HEK293 (cell line): Measurements from ENCODE around the gene SEC16A.
A peak's percentile ranks its signal among the peaks of the same experiment; 100 is the strongest.

Source experiments
- EGR2 ChIP-seq: fragments of 450-650 bp; formaldehyde crosslinking; IDR thresholded peaks from 2 replicates; pipeline ENCODE4 v1.5.1; 2016; ENCODE audit warnings: low read depth, missing biosample characterization, missing genetic modification characterization
- KLF16 ChIP-seq: fragments of 450-650 bp; formaldehyde crosslinking; IDR thresholded peaks from 2 replicates; pipeline ENCODE4 v1.5.1; 2017; ENCODE audit warnings: missing biosample characterization, missing genetic modification characterization
- KLF17 ChIP-seq: fragments of 450-650 bp; formaldehyde crosslinking; IDR thresholded peaks from 2 replicates; pipeline ENCODE4 v1.5.1; 2016; ENCODE audit warnings: missing biosample characterization, missing genetic modification characterization
- KLF8 ChIP-seq: fragments of 450-650 bp; formaldehyde crosslinking; IDR thresholded peaks from 2 replicates; pipeline ENCODE4 v1.5.1; 2016; ENCODE audit warnings: missing biosample characterization, missing genetic modification characterization
- MEIS1 ChIP-seq: sonication (generic); formaldehyde crosslinking; IDR thresholded peaks from 2 replicates; pipeline ENCODE4 v1.8.1; 2022; ENCODE audit warnings: missing genetic modification reagents, mild to moderate bottlenecking, borderline replicate concordance
- OSR2 ChIP-seq: fragments of 450-650 bp; formaldehyde crosslinking; IDR thresholded peaks from 2 replicates; pipeline ENCODE4 v1.5.1; 2016; ENCODE audit warnings: missing biosample characterization, missing genetic modification characterization
- PATZ1 ChIP-seq: fragments of 450-650 bp; formaldehyde crosslinking; IDR thresholded peaks from 2 replicates; pipeline ENCODE4 v1.5.1; 2016; ENCODE audit warnings: missing biosample characterization, missing genetic modification characterization
- SP2 ChIP-seq: fragments of 450-650 bp; formaldehyde crosslinking; IDR thresholded peaks from 2 replicates; pipeline ENCODE4 v1.5.1; 2016; ENCODE audit warnings: missing biosample characterization, missing genetic modification characterization
- SP3 ChIP-seq: fragments of 450-650 bp; formaldehyde crosslinking; IDR thresholded peaks from 2 replicates; pipeline ENCODE4 v1.5.1; 2016; ENCODE audit warnings: missing biosample characterization, missing genetic modification characterization
- SP7 ChIP-seq: fragments of 450-650 bp; formaldehyde crosslinking; IDR thresholded peaks from 2 replicates; pipeline ENCODE4 v1.5.1; 2016; ENCODE audit warnings: missing biosample characterization, missing genetic modification characterization
- YY1 ChIP-seq: fragments of 450-650 bp; formaldehyde crosslinking; IDR thresholded peaks from 2 replicates; pipeline ENCODE4 v1.5.1; 2018; ENCODE audit warnings: missing biosample characterization, missing genetic modification characterization
- YY2 ChIP-seq: fragments of 450-650 bp; formaldehyde crosslinking; IDR thresholded peaks from 2 replicates; pipeline ENCODE4 v1.5.1; 2016; ENCODE audit warnings: missing biosample characterization, missing genetic modification characterization
- ZFP69B ChIP-seq: fragments of 450-650 bp; formaldehyde crosslinking; IDR thresholded peaks from 2 replicates; pipeline ENCODE4 v1.5.1; 2016; ENCODE audit warnings: missing biosample characterization, missing genetic modification characterization
- ZNF24 ChIP-seq: fragments of 450-650 bp; formaldehyde crosslinking; IDR thresholded peaks from 2 replicates; pipeline ENCODE4 v1.5.1; 2016; ENCODE audit warnings: missing biosample characterization, missing genetic modification characterization
- ZNF292 ChIP-seq: fragments of 450-650 bp; formaldehyde crosslinking; IDR thresholded peaks from 2 replicates; pipeline ENCODE4 v1.5.1; 2016; ENCODE audit warnings: low read depth, missing biosample characterization, missing genetic modification characterization, borderline replicate concordance
- ZNF366 ChIP-seq: fragments of 450-650 bp; formaldehyde crosslinking; conservative IDR thresholded peaks from 2 replicates; pipeline ENCODE4 v1.5.1; 2016; ENCODE audit warnings: missing biosample characterization, missing genetic modification characterization
- ZNF391 ChIP-seq: fragments of 450-650 bp; formaldehyde crosslinking; IDR thresholded peaks from 2 replicates; pipeline ENCODE4 v1.5.1; 2016; ENCODE audit warnings: low read depth, missing biosample characterization, missing genetic modification characterization, borderline replicate concordance
- ZNF561 ChIP-seq: fragments of 450-650 bp; IDR thresholded peaks from 2 replicates; pipeline ENCODE4 v1.5.1; 2018; ENCODE audit warnings: missing biosample characterization, missing genetic modification characterization, borderline replicate concordance
- ZNF629 ChIP-seq: fragments of 450-650 bp; formaldehyde crosslinking; IDR thresholded peaks from 2 replicates; pipeline ENCODE4 v1.5.1; 2017; ENCODE audit warnings: missing biosample characterization, missing genetic modification characterization
- ZSCAN18 ChIP-seq: fragments of 450-650 bp; formaldehyde crosslinking; IDR thresholded peaks from 2 replicates; pipeline ENCODE4 v1.5.1; 2016; ENCODE audit warnings: missing biosample characterization, missing genetic modification characterization
- ZSCAN30 ChIP-seq: fragments of 450-650 bp; IDR thresholded peaks from 2 replicates; pipeline ENCODE4 v1.5.1; 2018; ENCODE audit warnings: missing biosample characterization, mild to moderate bottlenecking, missing genetic modification characterization, moderate library complexity
- ZXDB ChIP-seq: fragments of 450-650 bp; formaldehyde crosslinking; IDR thresholded peaks from 2 replicates; pipeline ENCODE4 v1.5.1; 2016; ENCODE audit warnings: missing biosample characterization, missing genetic modification characterization

Gene SEC16A

GRCh38 chr9:136482793-136483588, at the start of gene SEC16A (continued):
- TF ChIP-seq SP2 (tag by site-specific recombination) (peak; percentile 86), KLF16 (peak; percentile 53; the same call in 1 of the 2 replicates), KLF8 (tag by site-specific recombination) (peak; percentile 93), ZNF561 (tag by site-specific recombination) (peak; percentile 87; the same call in 1 of the 2 replicates), SP3 (peak; percentile 91), ZNF391 (tag by site-specific recombination) (0 out of 2 replicates have a peak, but pooled peaks have one; percentile 43), ZNF629 (peak; percentile 53), ZNF24 (tag by site-specific recombination) (no peak), MEIS1 (CRISPR knock-in tag) (no peak), ZXDB (peak; percentile 26; the same call in 1 of the 2 replicates), ZNF292 (0 out of 2 replicates have a peak, but pooled peaks have one; percentile 8), ZNF366 (tag by site-specific recombination) (peak; percentile 81), SP7 (tag by site-specific recombination) (peak; percentile 43), ZFP69B (tag by site-specific recombination) (0 out of 2 replicates have a peak, but pooled peaks have one; percentile 12), KLF17 (peak; percentile 34; the same call in 1 of the 2 replicates), YY1 (tag by site-specific recombination) (peak; percentile 90), PATZ1 (tag by site-specific recombination) (0 out of 2 replicates have a peak, but pooled peaks have one; percentile 47), EGR2 (tag by site-specific recombination) (peak; percentile 65), ZSCAN18 (tag by site-specific recombination) (0 out of 2 replicates have a peak, but pooled peaks have one; percentile 64), OSR2 (tag by site-specific recombination) (peak; percentile 26; the same call in 1 of the 2 replicates), ZSCAN30 (tag by site-specific recombination) (peak; percentile 75; the same call in 1 of the 2 replicates), YY2 (tag by site-specific recombination) (peak; percentile 76)
- TF ChIP-seq, all 188 proteins: peak for 31
